Endometrial microvascular endothelial cells (primary cell): Measurements from ENCODE around the gene FCN3. TPM values are rescaled to one million over a fixed set of nuclear protein-coding genes. Genes with fewer than 3 reads are reported as not detected.

Experiments used
- in situ Hi-C: cut with HindIII; loops from 2 replicates; pipeline ENCODE4 v1.10.0; 2017; ENCODE audit warnings: low sequenced_read_pairs, low pct_unique_long_range_greater_than_20kb; ENCODE audit errors: inconsistent ontology term
- total RNA-seq: library from RNA; depleted of rRNA; stranded (reverse); fragments of >200 nt; gene quantifications from one replicate; pipeline ENCODE4 v1.2.3, GENCODE V29; 2015; ENCODE audit errors: inconsistent ontology term

The FCN3 gene
- total RNA-seq, 1 donor from 2014 or later = 1.9 TPM

DNA sequence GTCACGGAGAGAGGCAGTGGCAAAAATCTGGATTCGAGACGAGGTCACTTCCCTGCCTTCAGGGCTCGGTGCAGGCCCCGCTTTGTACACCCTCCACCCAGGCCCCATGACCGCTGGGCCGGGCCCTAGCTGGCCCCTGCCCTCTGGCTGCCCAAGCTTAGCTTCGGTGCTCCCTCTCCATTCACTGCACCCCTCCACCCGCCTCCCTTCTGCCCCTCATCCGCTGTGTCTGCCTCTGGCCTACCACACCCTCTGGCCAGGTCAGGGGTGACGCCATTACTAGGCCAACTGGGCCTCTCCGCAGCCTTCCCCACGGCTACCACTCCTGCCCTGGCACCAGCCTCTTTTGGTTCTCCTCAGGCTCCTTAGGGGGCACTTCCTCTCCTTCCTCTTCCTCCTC lies 9.0 kb upstream of the FCN3 start:
- in situ Hi-C loops = no loop called here

GRCh38 chr1:27383039-27383605 lies 8.5 kb upstream of the FCN3 start, which contains the start of gene CD164L2:
CD164L2 (minus strand) TSS chr1:27383333; CDS start chr1:27383239, 94 bp downstream.
- in situ Hi-C loops = no loop called here

- in situ Hi-C loops = no loop called here
Measured at GRCh38 chr1:27381969-27382762, 7.5 kb upstream of the FCN3 start.

- in situ Hi-C loops = no loop called here
Measured at GRCh38 chr1:27380766-27381733, 6.4 kb upstream of the FCN3 start.

GRCh38 chr1:27380224-27380623 lies 5.6 kb upstream of the FCN3 start:
- in situ Hi-C loops = no loop called here

- in situ Hi-C loops = no loop called here
Measured at GRCh38 chr1:27379564-27380122, 5.0 kb upstream of the FCN3 start.

- in situ Hi-C loops = no loop called here
Measured at GRCh38 chr1:27377760-27378495, 3.3 kb upstream of the FCN3 start.

DNA sequence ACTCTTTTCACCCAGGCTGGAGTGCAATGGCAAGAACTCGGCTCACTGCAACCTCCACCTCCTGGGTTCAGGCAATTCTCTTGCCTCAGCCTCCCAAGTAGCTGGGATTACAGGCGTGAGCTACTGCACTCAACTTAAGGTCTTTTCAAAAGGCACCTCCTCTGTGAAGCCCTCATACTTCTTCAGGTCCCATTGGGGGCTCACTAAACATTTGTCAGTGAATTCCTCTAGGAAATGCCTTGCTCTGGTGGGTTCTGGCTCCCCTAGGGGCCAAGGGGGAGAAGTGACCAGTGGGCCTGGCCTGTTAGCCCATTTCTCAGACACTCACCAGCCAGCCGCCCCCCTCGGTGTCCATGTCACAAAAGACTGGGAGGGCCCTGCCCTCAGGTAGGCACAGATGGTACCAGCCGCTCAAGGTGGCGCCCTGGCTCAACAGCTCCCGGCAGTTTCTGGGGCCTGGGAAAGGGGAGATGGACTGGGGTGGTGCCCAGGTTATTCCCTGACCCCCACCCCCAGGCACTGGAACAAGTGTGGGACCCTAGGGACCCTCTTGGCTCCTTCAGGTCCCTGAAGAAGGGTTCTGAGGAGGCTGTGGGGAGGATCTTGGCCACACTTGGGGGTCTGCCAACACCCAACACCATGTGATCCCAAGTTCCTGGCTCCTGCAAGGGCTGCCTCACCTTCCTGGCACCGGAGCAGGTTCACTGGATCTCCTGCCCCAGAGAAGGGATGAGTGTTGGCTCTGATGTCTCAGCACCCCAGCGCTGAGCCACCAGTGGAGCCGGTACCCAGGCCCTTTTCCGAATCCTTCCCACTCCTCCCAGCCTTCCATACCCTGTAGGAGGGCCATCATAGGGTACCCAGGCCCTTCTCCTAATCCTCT lies 1.6 kb downstream of the FCN3 start:
- in situ Hi-C loops = no loop called here

- in situ Hi-C loops = no loop called here
Measured at GRCh38 chr1:27372022-27372807, 2.4 kb downstream of the FCN3 start.

DNA sequence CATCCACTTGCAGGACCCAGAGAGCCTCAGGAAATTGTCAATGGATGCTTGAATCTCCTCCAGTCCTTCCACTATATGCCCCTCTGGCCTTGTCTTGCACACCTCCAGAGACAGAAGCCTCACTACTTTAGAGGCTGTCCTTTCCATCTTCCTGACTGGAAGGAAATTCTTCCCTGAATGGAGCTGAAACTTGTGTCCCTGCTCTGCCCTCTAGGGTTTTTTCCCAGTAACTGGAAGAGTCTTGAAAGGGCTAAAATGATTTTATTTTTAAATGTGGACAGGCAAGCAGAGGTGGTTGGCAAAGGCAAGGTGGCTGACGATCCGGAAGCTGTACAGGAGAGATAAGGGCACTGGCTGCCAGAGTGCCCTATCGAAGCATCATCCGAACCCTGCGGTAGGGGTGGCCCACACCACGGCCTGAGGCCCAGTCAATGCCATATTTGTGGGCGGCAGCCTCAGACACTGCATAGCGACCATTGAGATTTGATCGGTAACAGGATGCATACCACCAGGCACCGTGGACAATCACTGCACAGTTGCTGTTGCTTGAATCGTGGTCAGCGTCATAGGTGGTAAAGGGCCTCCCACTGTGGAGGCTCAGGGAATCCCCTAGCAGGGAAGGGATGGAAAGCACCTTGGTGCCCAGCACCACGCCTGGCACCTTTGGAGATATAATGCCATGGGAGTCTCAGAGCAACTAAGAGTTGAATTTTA lies 5.6 kb downstream of the FCN3 start:
- in situ Hi-C loops = no loop called here

GRCh38 chr1:27367160-27367650 lies 7.4 kb downstream of the FCN3 start:
- in situ Hi-C loops = no loop called here

DNA sequence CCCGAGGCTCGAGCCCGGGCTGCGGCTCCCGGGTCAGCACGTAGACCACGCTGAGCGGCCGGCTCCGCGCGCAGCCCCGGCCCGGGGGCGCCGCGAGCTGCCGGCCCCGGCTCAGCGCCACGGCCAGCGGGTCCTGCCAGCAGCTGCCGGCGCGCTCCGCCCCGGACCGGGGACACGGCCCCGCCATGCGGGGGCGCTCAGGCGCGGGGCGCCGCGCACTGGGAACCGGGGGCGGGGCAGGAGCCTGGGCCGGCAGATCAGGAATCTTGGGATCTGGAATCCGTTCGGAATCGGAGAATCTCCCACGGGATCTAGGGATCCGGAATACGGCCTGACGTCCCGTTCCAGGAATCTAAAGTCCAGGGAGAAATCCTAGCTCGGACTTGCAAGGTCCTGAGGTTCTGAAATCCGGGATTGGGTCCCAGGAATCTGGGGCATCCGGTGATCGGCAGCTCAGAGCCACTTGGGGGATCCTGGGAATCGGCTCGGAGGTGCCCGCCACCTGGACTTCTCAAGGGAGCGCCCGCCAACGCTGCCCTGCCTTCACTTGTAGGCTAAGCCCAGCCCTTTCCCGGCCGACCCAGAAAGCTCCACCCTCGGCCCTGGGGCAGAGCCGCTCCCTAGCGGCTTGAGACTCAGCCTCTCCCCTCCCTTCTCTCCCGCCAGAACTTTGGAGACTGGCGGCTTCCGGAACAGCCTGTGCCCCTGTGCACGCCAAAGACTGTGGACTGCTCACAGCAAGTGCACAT lies 8.0 kb downstream of the FCN3 start, which contains the start of gene MAP3K6:
Gene MAP3K6 (minus strand): TSS at position 551 of the 749 bp plus-strand sequence. CDS start 364 bp downstream, at position 187.
- in situ Hi-C loops = no loop called here

DNA sequence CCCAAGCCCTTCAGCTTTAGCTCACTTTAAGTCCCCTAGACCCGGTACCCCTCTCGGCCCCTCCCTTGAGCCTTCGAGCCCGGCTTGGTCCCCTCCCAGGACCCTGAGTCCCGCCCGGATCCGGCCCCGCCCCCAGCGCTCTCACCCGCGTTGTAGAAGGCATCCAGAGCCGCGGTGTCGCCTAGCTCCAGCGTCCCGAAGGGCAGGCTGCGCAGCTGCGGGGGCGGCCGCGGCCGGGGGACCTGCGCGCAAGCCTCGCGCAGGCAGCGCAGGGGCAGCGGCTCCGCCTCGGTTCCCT lies 8.6 kb downstream of the FCN3 start:
- in situ Hi-C loops = no loop called here

DNA sequence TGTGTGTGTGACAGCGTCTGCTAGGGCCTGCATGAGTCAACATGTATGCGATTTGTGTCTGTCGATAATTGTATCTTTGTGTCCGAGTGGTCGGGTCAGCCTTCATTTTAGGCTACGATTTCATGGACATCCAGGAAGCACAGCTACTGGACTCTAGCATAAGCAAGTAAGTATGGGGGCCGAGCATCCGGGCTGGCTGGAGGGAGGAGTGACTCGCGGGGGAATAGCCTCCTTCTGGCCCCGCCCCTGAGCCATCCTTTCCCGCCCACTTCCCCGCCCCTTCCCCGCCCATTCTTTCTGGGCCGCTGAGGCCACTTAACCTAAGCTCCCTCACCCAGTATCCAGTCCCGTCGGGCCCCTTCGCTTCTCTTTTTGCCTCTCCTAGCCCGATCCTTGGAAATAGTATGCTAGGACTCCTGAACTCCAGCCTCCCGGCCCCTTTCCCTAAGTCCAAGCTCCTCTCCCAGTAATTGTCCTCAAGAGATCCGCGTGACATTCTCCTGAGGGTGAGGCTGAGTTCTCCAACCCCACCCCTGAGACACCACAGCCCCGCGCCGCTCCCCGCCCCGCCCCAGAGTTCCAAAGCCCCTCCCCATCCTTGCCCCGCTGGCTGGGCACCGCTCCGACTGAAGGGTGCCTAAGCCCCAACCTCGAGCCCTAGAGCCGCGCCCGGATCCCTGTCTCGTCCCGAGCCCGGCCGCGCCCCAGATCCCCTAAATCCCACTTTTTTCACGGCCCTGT lies 9.1 kb downstream of the FCN3 start:
- in situ Hi-C loops = no loop called here
